Measurements from ENCODE around the gene PTPRG. TPM values are rescaled to one million over a fixed set of nuclear protein-coding genes. Genes with fewer than 3 reads are reported as not detected.

Gene PTPRG
- polyA plus RNA-seq, 1 donor (not counting 4 experiments of a cell fraction or from before 2014, with no cell fraction given), result 12.1 TPM

DNA sequence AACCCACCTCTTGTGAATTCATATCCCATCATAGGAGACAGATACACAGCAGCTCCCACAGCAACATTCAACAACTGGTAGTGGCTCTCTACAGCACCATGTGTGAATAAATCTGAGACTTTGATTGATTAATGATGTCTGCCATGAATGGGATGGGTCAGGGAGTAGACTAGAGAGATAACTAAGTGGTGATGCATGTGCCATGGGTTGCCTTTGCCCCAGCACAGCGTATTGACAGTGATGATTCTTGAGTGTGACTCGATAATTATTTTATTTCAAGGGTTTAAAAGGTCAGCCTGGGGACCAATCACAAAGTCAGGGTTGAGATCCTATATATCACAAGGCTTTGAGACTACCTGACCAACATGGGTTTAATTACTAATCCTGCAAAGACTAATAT is 295.9 kb downstream of the PTPRG start:
- no peaks in the 10 kb centered on the region for H3K4me1 ChIP-seq (ENCODE audit: control insufficient read depth, extremely low read depth, insufficient read depth, low read length)
- dilution Hi-C loops (cut with MboI; ENCODE audit: extremely low pct_ligation_motif_present, low sequenced_read_pairs), result no loop called here
- H3K4me2 ChIP-seq (ENCODE audit: control insufficient read depth, extremely low read depth, insufficient read depth, low read depth, low read length), result no peak overlapping the region
- no peaks in the 10 kb centered on the region for H3K9me3 ChIP-seq (ENCODE audit: control insufficient read depth, low read depth, low read length)
- H3K27ac ChIP-seq (ENCODE audit: control insufficient read depth, insufficient read depth, low read length), result no peak overlapping the region
- TF ChIP-seq, protein P1, sequence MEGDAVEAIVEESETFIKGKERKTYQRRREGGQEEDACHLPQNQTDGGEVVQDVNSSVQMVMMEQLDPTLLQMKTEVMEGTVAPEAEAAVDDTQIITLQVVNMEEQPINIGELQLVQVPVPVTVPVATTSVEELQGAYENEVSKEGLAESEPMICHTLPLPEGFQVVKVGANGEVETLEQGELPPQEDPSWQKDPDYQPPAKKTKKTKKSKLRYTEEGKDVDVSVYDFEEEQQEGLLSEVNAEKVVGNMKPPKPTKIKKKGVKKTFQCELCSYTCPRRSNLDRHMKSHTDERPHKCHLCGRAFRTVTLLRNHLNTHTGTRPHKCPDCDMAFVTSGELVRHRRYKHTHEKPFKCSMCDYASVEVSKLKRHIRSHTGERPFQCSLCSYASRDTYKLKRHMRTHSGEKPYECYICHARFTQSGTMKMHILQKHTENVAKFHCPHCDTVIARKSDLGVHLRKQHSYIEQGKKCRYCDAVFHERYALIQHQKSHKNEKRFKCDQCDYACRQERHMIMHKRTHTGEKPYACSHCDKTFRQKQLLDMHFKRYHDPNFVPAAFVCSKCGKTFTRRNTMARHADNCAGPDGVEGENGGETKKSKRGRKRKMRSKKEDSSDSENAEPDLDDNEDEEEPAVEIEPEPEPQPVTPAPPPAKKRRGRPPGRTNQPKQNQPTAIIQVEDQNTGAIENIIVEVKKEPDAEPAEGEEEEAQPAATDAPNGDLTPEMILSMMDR (optimal IDR thresholded peaks at IDR 0.05 in 1 of 3, IDR thresholded peaks at IDR 0.05 in 1 of 3, conservative IDR thresholded peaks at IDR 0.05 in 1 of 3; ENCODE audit: extremely low read depth in 1 of 3, insufficient read depth in 2 of 3, low read length in 3 of 3), result peak in 1 of 3 experiments; percentile 5
- no peak for TF ChIP-seq EZH2 (IDR thresholded peaks at IDR 0.05; ENCODE audit: low read length)
- H2AFZ ChIP-seq (ENCODE audit: control insufficient read depth, low read length), result no peak overlapping the region
- no peaks in the 10 kb centered on the region for H3K9me1 ChIP-seq (ENCODE audit: control insufficient read depth, extremely low read depth, insufficient read depth, low read length)
- FAIRE-seq, result no peak
- no peak overlapping the region for H3K9ac ChIP-seq (ENCODE audit: control insufficient read depth, extremely low read depth, insufficient read depth, low read length)
- no peak for DNase-seq (ENCODE audit: low read depth, low spot score)
- H4K20me1 ChIP-seq (ENCODE audit: control insufficient read depth, extremely low read depth, insufficient read depth, low read length), result no peaks in the 10 kb centered on the region
- no peaks in the 10 kb centered on the region for H3K36me3 ChIP-seq (ENCODE audit: control insufficient read depth in 2 of 2, extremely low read depth in 1 of 2, insufficient read depth in 2 of 2, low read length in 2 of 2)
- H3K27me3 ChIP-seq (ENCODE audit: control insufficient read depth, extremely low read depth, insufficient read depth, low read length), result no peaks in the 10 kb centered on the region
- H3K4me3 ChIP-seq (ENCODE audit: control insufficient read depth in 2 of 3, extremely low read depth in 1 of 3, insufficient read depth in 2 of 3, low read depth in 1 of 3, low read length in 3 of 3), result no peak overlapping the region
- H3K79me2 ChIP-seq (ENCODE audit: control insufficient read depth, insufficient read depth, low read length), result no peaks in the 10 kb centered on the region

DNA sequence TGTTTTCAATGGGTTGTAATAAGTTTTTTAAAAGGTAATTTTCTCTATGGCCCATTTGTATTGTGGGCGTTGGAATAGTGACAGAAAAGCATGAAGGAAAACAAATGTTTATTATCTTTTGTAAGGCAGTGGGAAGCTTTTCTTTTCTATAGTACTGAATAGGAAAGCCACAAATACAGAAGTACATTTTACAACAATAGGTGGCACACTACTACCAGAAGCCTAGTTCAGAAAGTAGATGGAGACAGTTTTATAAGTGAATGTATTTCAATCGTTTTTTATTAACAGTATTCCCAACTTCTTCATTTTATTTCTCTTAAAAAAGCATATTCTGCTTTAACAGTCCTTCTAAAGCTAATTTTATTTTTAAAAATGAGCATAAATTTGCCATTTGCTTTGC is 296.7 kb downstream of the PTPRG start:
- H3K9ac ChIP-seq (ENCODE audit: control insufficient read depth, extremely low read depth, insufficient read depth, low read length), result no peak overlapping the region
- no peaks in the 10 kb centered on the region for H3K27me3 ChIP-seq (ENCODE audit: control insufficient read depth, extremely low read depth, insufficient read depth, low read length)
- DNase-seq (ENCODE audit: low read depth, low spot score) (no peak), FAIRE-seq (peak; percentile 29)
- no peaks in the 10 kb centered on the region for H3K4me1 ChIP-seq (ENCODE audit: control insufficient read depth, extremely low read depth, insufficient read depth, low read length)
- H3K79me2 ChIP-seq (ENCODE audit: control insufficient read depth, insufficient read depth, low read length), result no peaks in the 10 kb centered on the region
- no peak overlapping the region for H3K27ac ChIP-seq (ENCODE audit: control insufficient read depth, insufficient read depth, low read length)
- no peak overlapping the region for H3K4me3 ChIP-seq (ENCODE audit: control insufficient read depth in 2 of 3, extremely low read depth in 1 of 3, insufficient read depth in 2 of 3, low read depth in 1 of 3, low read length in 3 of 3)
- H2AFZ ChIP-seq (ENCODE audit: control insufficient read depth, low read length), result no peak overlapping the region
- H3K36me3 ChIP-seq (ENCODE audit: control insufficient read depth in 2 of 2, extremely low read depth in 1 of 2, insufficient read depth in 2 of 2, low read length in 2 of 2), result no peaks in the 10 kb centered on the region
- no peaks in the 10 kb centered on the region for H3K9me1 ChIP-seq (ENCODE audit: control insufficient read depth, extremely low read depth, insufficient read depth, low read length)
- H3K4me2 ChIP-seq (ENCODE audit: control insufficient read depth, extremely low read depth, insufficient read depth, low read depth, low read length), result no peak overlapping the region
- TF ChIP-seq, protein P1 (optimal IDR thresholded peaks at IDR 0.05 in 1 of 3, IDR thresholded peaks at IDR 0.05 in 1 of 3, conservative IDR thresholded peaks at IDR 0.05 in 1 of 3; ENCODE audit: extremely low read depth in 1 of 3, insufficient read depth in 2 of 3, low read length in 3 of 3), result peak in 2 of 3 experiments; percentile 29 to 38
- TF ChIP-seq EZH2 (IDR thresholded peaks at IDR 0.05; ENCODE audit: low read length), result no peak
- H3K9me3 ChIP-seq (ENCODE audit: control insufficient read depth, low read depth, low read length), result no peaks in the 10 kb centered on the region
- H4K20me1 ChIP-seq (ENCODE audit: control insufficient read depth, extremely low read depth, insufficient read depth, low read length), result no peaks in the 10 kb centered on the region
- dilution Hi-C loops (cut with MboI; ENCODE audit: extremely low pct_ligation_motif_present, low sequenced_read_pairs), result no loop called here

Measured in keratinocyte (primary cell).